Stomach (tissue), 9 donors: ENCODE measurements around the gene HAL. TPM values are rescaled to one million over a fixed set of nuclear protein-coding genes. Genes with fewer than 3 reads are reported as not detected.

ENCODE experiments used
- DNase-seq, 2 donors: peaks; one replicate each; pipeline versions ENCODE4 v3.0.0 to v3.0.0-alpha.2; 2013 to 2019
- H3K27ac ChIP-seq, 5 donors: fragments of 200-600 bp in 4 of 5; sonication (generic) in 4 of 5; one replicate each; pipeline ENCODE4 v1.5.1; 2013 to 2019; ENCODE audit warnings: mild to moderate bottlenecking in 1 of 5, moderate library complexity in 1 of 5
- H3K27me3 ChIP-seq, 3 donors: fragments of 200-600 bp; sonication (generic); one replicate each; pipeline ENCODE4 v1.5.1; 2017 to 2019; ENCODE audit warnings: mixed run types in 1 of 3
- H3K36me3 ChIP-seq, 4 donors: fragments of 200-600 bp; sonication (generic); 1 replicate in 3 of 4; 2 replicates in 1 of 4; pipeline ENCODE4 v1.5.1; 2016 to 2019
- H3K4me1 ChIP-seq, 4 donors: fragments of 200-600 bp; sonication (generic); one replicate each; pipeline ENCODE4 v1.5.1; 2016 to 2019
- H3K4me3 ChIP-seq, 4 donors: fragments of 200-600 bp; sonication (generic) in 3 of 4; one replicate each; pipeline ENCODE4 v1.5.1; 2016 to 2019; ENCODE audit warnings: mild to moderate bottlenecking in 1 of 4
- H3K9me3 ChIP-seq, 4 donors: fragments of 200-600 bp; sonication (generic); one replicate each; pipeline ENCODE4 v1.5.1; 2016 to 2019
- CTCF ChIP-seq, 7 experiments: fragments of 450-650 bp in 4 of 7; fragments of 200-600 bp in 3 of 7; sonication (generic) in 3 of 7; IDR thresholded peaks; one replicate each; pipeline ENCODE4 v1.5.1; 2016 to 2019; ENCODE audit warnings: antibody characterized with exemption in 7 of 7, control low read depth in 2 of 7, mild to moderate bottlenecking in 1 of 7
- EP300 ChIP-seq: sonication (generic); formaldehyde crosslinking; IDR thresholded peaks from one replicate; pipeline ENCODE4 v1.6.1; 2017; ENCODE audit warnings: antibody characterized with exemption
- POLR2A ChIP-seq, 4 donors: fragments of 450-650 bp; IDR thresholded peaks; one replicate each; pipeline ENCODE4 v1.6.1; 2016; ENCODE audit warnings: antibody characterized with exemption in 4 of 4, control low read depth in 2 of 4, mild to moderate bottlenecking in 1 of 4, moderate library complexity in 1 of 4
- POLR2AphosphoS5 ChIP-seq, 3 donors: sonication (generic); formaldehyde crosslinking; IDR thresholded peaks; one replicate each; pipeline ENCODE4 v1.6.1; 2016; ENCODE audit warnings: antibody characterized with exemption in 3 of 3
- WGBS, 5 donors: extraction: QIAGEN DNeasy Blood & Tissue Kit in 3 of 5; methylation state at CpG; one replicate each; pipeline versions ENCODE4 v1.1.5 to v1.1.7; 2013 to 2018; 5-methylcytosine and 5-hydroxymethylcytosine counted together
- intact Hi-C: fragments of 100-400 bp; cut with DNase I; formaldehyde crosslinking; loops from one replicate; pipeline ENCODE4 v1.15.1; 2023; ENCODE audit warnings: low total_unique reads
- polyA plus RNA-seq, 3 donors: library from polyadenylated mRNA; stranded (reverse); fragments of 200-250 nt; gene quantifications; one replicate each; pipeline ENCODE4 v1.2.3, GENCODE V29; 2013
- total RNA-seq, 5 donors: library from RNA; depleted of rRNA; stranded (reverse); fragments of >200 nt; gene quantifications; one replicate each; pipeline versions ENCODE4 v1.1.0 to v1.2.3, GENCODE V29; 2014 to 2016
- donor health status: healthy with polysubstance abuse.
- donor health status: Bipolar disorder and iron deficiency.
- donor health status: healthy.

The HAL gene
- total and polyA plus RNA-seq, 8 donors, result 0.23 to 85.8 (median 1.8) TPM; not detected in 4

- no peak for DNase-seq
- H3K27me3 ChIP-seq, result no peaks in the 10 kb centered on the region
- TF ChIP-seq CTCF (IDR thresholded peaks at IDR 0.05) (no peak), EP300 (no peak), POLR2A (IDR thresholded peaks at IDR 0.05) (no peak), POLR2AphosphoS5 (IDR thresholded peaks at IDR 0.05) (no peak)
- 82 to 92% (median 87%) methylated on average over 2 of the region's 2 CpGs for WGBS, 5 donors
- H3K4me3 ChIP-seq, result no peak overlapping the region
- H3K9me3 ChIP-seq, result no peaks in the 10 kb centered on the region
- H3K4me1 ChIP-seq, result peaks cover 0 to 45% (median 23%) of the 10 kb centered on the region in 4 donors
- intact Hi-C loops, result no loop called here
- H3K36me3 ChIP-seq, result peaks cover 0 to 40% (median 38%) of the 10 kb centered on the region in 4 donors
- H3K27ac ChIP-seq, result no peak overlapping the region
Measured at GRCh38 chr12:96029826-96030225, 33.7 kb upstream of the HAL start.

- 38 to 66% (median 54%) methylated on average over 1 of the region's 1 CpG for whole genome bisulfite sequencing, 5 donors
- DNase-seq, result no peak
- intact Hi-C loops, result no loop called here
Measured at GRCh38 chr12:96028538-96028937, 32.4 kb upstream of the HAL start.

GRCh38 chr12:96026331-96026730 is 30.2 kb upstream of the HAL start:
- no peak overlapping the region for H3K4me3 ChIP-seq
- 88 to 99% (median 98%) methylated on average over 1 of the region's 1 CpG for WGBS, 5 donors
- H3K4me1 ChIP-seq, result peaks cover 0 to 17% (median 0%) of the 10 kb centered on the region in 4 donors
- no peak overlapping the region for H3K27ac ChIP-seq
- intact Hi-C loops, result no loop called here
- H3K9me3 ChIP-seq, result no peaks in the 10 kb centered on the region
- no peak for DNase-seq
- peaks cover 14 to 75% (median 73%) of the 10 kb centered on the region in 4 donors for H3K36me3 ChIP-seq
- no peaks in the 10 kb centered on the region for H3K27me3 ChIP-seq
- TF ChIP-seq CTCF (IDR thresholded peaks at IDR 0.05) (no peak), POLR2A (IDR thresholded peaks at IDR 0.05) (no peak)

More at GRCh38 chr12:96028538-96028937, 32.4 kb upstream of the HAL start:
- Histone ChIP-seq H3K4me1 (peaks cover 0 to 32% (median 11%) of the 10 kb centered on the region in 4 donors), H3K9me3 (no peaks in the 10 kb centered on the region), H3K4me3 (no peak overlapping the region), H3K36me3 (peaks cover 0 to 53% (median 51%) of the 10 kb centered on the region in 4 donors), H3K27ac (no peak overlapping the region), H3K27me3 (no peaks in the 10 kb centered on the region)
- TF ChIP-seq CTCF (IDR thresholded peaks at IDR 0.05), result no peak
- TF ChIP-seq EP300, result no peak
- TF ChIP-seq POLR2AphosphoS5 (IDR thresholded peaks at IDR 0.05), result no peak
- TF ChIP-seq POLR2A (IDR thresholded peaks at IDR 0.05), result no peak

- no peak overlapping the region for H3K4me3 ChIP-seq
- H3K36me3 ChIP-seq, result peaks cover 14 to 83% (median 81%) of the 10 kb centered on the region in 4 donors
- H3K27me3 ChIP-seq, result no peaks in the 10 kb centered on the region
- no peaks in the 10 kb centered on the region for H3K9me3 ChIP-seq
- no peak for TF ChIP-seq POLR2A (IDR thresholded peaks at IDR 0.05)
- TF ChIP-seq POLR2AphosphoS5 (IDR thresholded peaks at IDR 0.05), result no peak
- TF ChIP-seq EP300, result no peak
- TF ChIP-seq CTCF (IDR thresholded peaks at IDR 0.05), result no peak
- H3K27ac ChIP-seq, result no peak overlapping the region
- peaks cover 0 to 11% (median 0%) of the 10 kb centered on the region in 4 donors for H3K4me1 ChIP-seq
- DNase-seq, result no peak
- WGBS, 5 donors, result 95 to 99% (median 97%) methylated on average over 4 of the region's 4 CpGs
- intact Hi-C loops, result no loop called here
Measured at GRCh38 chr12:96025518-96025917, 29.4 kb upstream of the HAL start.
